Stimulated activated CD8-positive, alpha-beta memory T cell treated with anti-CD3 and anti-CD28 coated beads, Interleukin-15, amount 100 ng/mL, for 4 hours (primary cell): Measurements from ENCODE around the gene MTUS2.

Source experiments
- DNase-seq, 2 donors: peaks; one replicate each; pipeline ENCODE4 v3.0.0-alpha.2; 2020; ENCODE audit warnings: low read depth in 2 of 2

MTUS2 gene

GRCh38 chr13:29024783-29025182, 204.6 kb downstream of the MTUS2 start:
- DNase-seq, result no peak

- no peak for DNase-seq
Observed at GRCh38 chr13:29028868-29029267, 208.7 kb downstream of the MTUS2 start.

- no peak for DNase-seq
Observed at GRCh38 chr13:29038700-29039099, 218.6 kb downstream of the MTUS2 start.

GRCh38 chr13:29039212-29039611, 219.1 kb downstream of the MTUS2 start:
- DNase-seq, result no peak

- no peak for DNase-seq
Observed at GRCh38 chr13:29046588-29046987, 226.4 kb downstream of the MTUS2 start.

- no peak for DNase-seq
Observed at GRCh38 chr13:29049524-29049923, 229.4 kb downstream of the MTUS2 start.

- DNase-seq, result no peak
Observed at GRCh38 chr13:29050719-29051118, 230.6 kb downstream of the MTUS2 start.

GRCh38 chr13:29059800-29060199, 239.7 kb downstream of the MTUS2 start:
- DNase-seq, result no peak

- DNase-seq, result no peak
Observed at GRCh38 chr13:29065142-29065541, 245.0 kb downstream of the MTUS2 start.

- DNase-seq, result no peak
Observed at GRCh38 chr13:29067306-29067945, 247.3 kb downstream of the MTUS2 start.

- no peak for DNase-seq
Observed at GRCh38 chr13:29073755-29074154, 253.6 kb downstream of the MTUS2 start.

GRCh38 chr13:29077051-29077813, 257.1 kb downstream of the MTUS2 start:
- DNase-seq, result no peak

GRCh38 chr13:29081036-29081435, 260.9 kb downstream of the MTUS2 start:
- no peak for DNase-seq

- DNase-seq, result no peak
Observed at GRCh38 chr13:29081697-29082440, 261.7 kb downstream of the MTUS2 start.

GRCh38 chr13:29099781-29100406, 279.8 kb downstream of the MTUS2 start:
- DNase-seq, result no peak

- no peak for DNase-seq
Observed at GRCh38 chr13:29100758-29101157, 280.6 kb downstream of the MTUS2 start.

- no peak for DNase-seq
Observed at GRCh38 chr13:29101409-29101808, 281.3 kb downstream of the MTUS2 start.

- no peak for DNase-seq
Observed at GRCh38 chr13:29101905-29102304, 281.8 kb downstream of the MTUS2 start.

- no peak for DNase-seq
Observed at GRCh38 chr13:29103065-29103800, 283.1 kb downstream of the MTUS2 start.

GRCh38 chr13:29104461-29104860, 284.3 kb downstream of the MTUS2 start:
- DNase-seq, result no peak

GRCh38 chr13:29105779-29106178, 285.6 kb downstream of the MTUS2 start:
- no peak for DNase-seq

GRCh38 chr13:29106651-29107050, 286.5 kb downstream of the MTUS2 start:
- no peak for DNase-seq
